Measurements from ENCODE around the gene GIT2.

- TF ChIP-seq CTCF (IDR thresholded peaks at IDR 0.05) = no peak
- no peak for TF ChIP-seq POLR2A (IDR thresholded peaks at IDR 0.05)
These were observed 112.7 kb downstream of the GIT2 start for GRCh38 chr12:109883461-109883860.

All from esophagus squamous epithelium (tissue), 4 donors.